ENCODE data around the gene SLC25A51.

DNA sequence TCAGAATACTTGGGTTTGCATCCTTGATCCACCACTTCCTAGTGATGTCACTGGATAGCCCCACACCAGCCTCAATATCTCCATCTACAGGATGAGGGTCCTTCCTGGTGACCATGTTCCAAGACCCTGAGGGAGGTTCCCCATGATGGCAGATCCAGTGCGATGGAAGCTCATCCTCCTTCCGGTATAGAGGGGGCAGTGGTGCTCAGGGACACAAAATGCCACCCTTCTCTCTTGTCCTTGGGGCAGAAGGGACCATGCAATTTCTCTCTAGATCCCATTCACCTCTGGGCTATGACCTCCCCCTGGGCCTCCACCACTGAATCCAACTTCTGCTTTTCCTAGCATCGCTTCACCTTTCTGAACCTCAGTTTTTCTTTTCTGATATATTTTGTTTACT lies 5.4 kb upstream of the SLC25A51 start:
- TF ChIP-seq ZNF274 (IDR thresholded peaks at IDR 0.05; ENCODE audit: low read depth, low read length) (no peak), YY1 (IDR thresholded peaks at IDR 0.05; ENCODE audit: insufficient read depth, insufficient read length) (no peak), SUZ12 (IDR thresholded peaks at IDR 0.05; ENCODE audit: extremely low read depth, insufficient read depth, insufficient read length) (no peak)

Measured in NT2/D1 (cell line).